ENCODE measurements around the gene RAB15.

GRCh38 chr14:65015391-65015790 is 43.3 kb upstream of the RAB15 start:
- TF ChIP-seq, protein P1, sequence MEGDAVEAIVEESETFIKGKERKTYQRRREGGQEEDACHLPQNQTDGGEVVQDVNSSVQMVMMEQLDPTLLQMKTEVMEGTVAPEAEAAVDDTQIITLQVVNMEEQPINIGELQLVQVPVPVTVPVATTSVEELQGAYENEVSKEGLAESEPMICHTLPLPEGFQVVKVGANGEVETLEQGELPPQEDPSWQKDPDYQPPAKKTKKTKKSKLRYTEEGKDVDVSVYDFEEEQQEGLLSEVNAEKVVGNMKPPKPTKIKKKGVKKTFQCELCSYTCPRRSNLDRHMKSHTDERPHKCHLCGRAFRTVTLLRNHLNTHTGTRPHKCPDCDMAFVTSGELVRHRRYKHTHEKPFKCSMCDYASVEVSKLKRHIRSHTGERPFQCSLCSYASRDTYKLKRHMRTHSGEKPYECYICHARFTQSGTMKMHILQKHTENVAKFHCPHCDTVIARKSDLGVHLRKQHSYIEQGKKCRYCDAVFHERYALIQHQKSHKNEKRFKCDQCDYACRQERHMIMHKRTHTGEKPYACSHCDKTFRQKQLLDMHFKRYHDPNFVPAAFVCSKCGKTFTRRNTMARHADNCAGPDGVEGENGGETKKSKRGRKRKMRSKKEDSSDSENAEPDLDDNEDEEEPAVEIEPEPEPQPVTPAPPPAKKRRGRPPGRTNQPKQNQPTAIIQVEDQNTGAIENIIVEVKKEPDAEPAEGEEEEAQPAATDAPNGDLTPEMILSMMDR (IDR thresholded peaks at IDR 0.05), result no peak
- TF ChIP-seq POLR2A (IDR thresholded peaks at IDR 0.05), result no peak
